ENCODE results near the gene SEC62. TPM values are rescaled to one million over a fixed set of nuclear protein-coding genes. Genes with fewer than 3 reads are reported as not detected.

SEC62 gene
- 153 TPM for total RNA-seq
- long read RNA-seq, full-length matches to known transcripts, result 106 of 330 reads
- long read RNA-seq, partial matches to known transcripts, result 203 of 330 reads
- long read RNA-seq, other reads (novel, unspliced or antisense), result 21 of 330 reads

GRCh38 chr3:169966428-169966950, at the start of gene SEC62:
Gene SEC62, plus strand, starts transcription at chr3:169966807. Its CDS starts 16 bp downstream, at chr3:169966823.
- TF ChIP-seq CTCF (IDR thresholded peaks at IDR 0.05), result peak; percentile 45
- intact Hi-C loops (cut with DNase I), result no loop called here
- Histone ChIP-seq H3K9me3 (no peaks in the 10 kb centered on the region), H3K4me1 (peaks cover 41% of the 10 kb centered on the region), H3K36me3 (peaks cover 10% of the 10 kb centered on the region), H3K4me3 (peak within 1 kb of the TSS; percentile 82), H3K27me3 (ENCODE audit: low read depth) (no peaks in the 10 kb centered on the region), H3K27ac (peak within 1 kb of the TSS; percentile 95)
- peak; percentile 96 for DNase-seq
- peak; percentile 98 to 99 for ATAC-seq

GRCh38 chr3:169923189-169923588, 43.4 kb upstream of the SEC62 start:
- no peak for TF ChIP-seq CTCF (IDR thresholded peaks at IDR 0.05)
- Histone ChIP-seq H3K36me3 (no peaks in the 10 kb centered on the region), H3K4me1 (no peaks in the 10 kb centered on the region), H3K9me3 (no peaks in the 10 kb centered on the region), H3K27me3 (ENCODE audit: low read depth) (no peaks in the 10 kb centered on the region), H3K4me3 (no peak overlapping the region), H3K27ac (no peak overlapping the region)
- DNase-seq (no peak), ATAC-seq (peak in 1 of 2 donors; percentile 23)
- intact Hi-C loops (cut with DNase I), result no loop called here

- ATAC-seq, result no peak
- H3K27ac ChIP-seq, result no peak overlapping the region
- no peak for DNase-seq
Observed at GRCh38 chr3:169923831-169924230, 42.8 kb upstream of the SEC62 start.

GRCh38 chr3:169929830-169930519, 36.6 kb upstream of the SEC62 start:
- H3K27ac ChIP-seq, result no peak overlapping the region
- H3K27me3 ChIP-seq (ENCODE audit: low read depth), result no peaks in the 10 kb centered on the region
- DNase-seq, result no peak
- H3K36me3 ChIP-seq, result no peaks in the 10 kb centered on the region
- intact Hi-C loops (cut with DNase I), result no loop called here
- H3K4me1 ChIP-seq, result no peaks in the 10 kb centered on the region
- TF ChIP-seq CTCF (IDR thresholded peaks at IDR 0.05), result no peak
- H3K4me3 ChIP-seq, result no peak overlapping the region
- no peaks in the 10 kb centered on the region for H3K9me3 ChIP-seq
- ATAC-seq, result no peak

More at GRCh38 chr3:169923831-169924230, 42.8 kb upstream of the SEC62 start:
- intact Hi-C loops (cut with DNase I), result no loop called here
- no peaks in the 10 kb centered on the region for H3K36me3 ChIP-seq
- H3K9me3 ChIP-seq, result no peaks in the 10 kb centered on the region
- H3K27me3 ChIP-seq (ENCODE audit: low read depth), result no peaks in the 10 kb centered on the region
- no peaks in the 10 kb centered on the region for H3K4me1 ChIP-seq
- no peak for TF ChIP-seq CTCF (IDR thresholded peaks at IDR 0.05)
- no peak overlapping the region for H3K4me3 ChIP-seq

GRCh38 chr3:169930843-169931242, 35.8 kb upstream of the SEC62 start:
- H3K9me3 ChIP-seq, result no peaks in the 10 kb centered on the region
- DNase-seq (no peak), ATAC-seq (no peak)
- no peak overlapping the region for H3K4me3 ChIP-seq
- TF ChIP-seq CTCF (IDR thresholded peaks at IDR 0.05), result no peak
- H3K27me3 ChIP-seq (ENCODE audit: low read depth), result no peaks in the 10 kb centered on the region
- H3K36me3 ChIP-seq, result no peaks in the 10 kb centered on the region
- no peaks in the 10 kb centered on the region for H3K4me1 ChIP-seq
- no peak overlapping the region for H3K27ac ChIP-seq
- intact Hi-C loops (cut with DNase I), result no loop called here

All from lower lobe of right lung (tissue), 2 donors.